ENCODE results near the gene PWWP2A.
"Not testable (repeated sequence)": the region's sequence is repeated elsewhere in the genome, so short reads cannot be mapped to it uniquely, and the experiment has no call there.

Gene PWWP2A

GRCh38 chr5:160075073-160075472, 44.2 kb downstream of the PWWP2A start:
- no peak for DNase-seq

- no peak for DNase-seq
Measured at GRCh38 chr5:160071916-160072315, 47.3 kb downstream of the PWWP2A start.

- DNase-seq, result no peak
Measured at GRCh38 chr5:160071516-160071915, 47.7 kb downstream of the PWWP2A start.

GRCh38 chr5:160069120-160069519, 50.1 kb downstream of the PWWP2A start:
- DNase-seq, result not testable (repeated sequence)

- no peak for DNase-seq
Measured at GRCh38 chr5:160064995-160065614, 54.1 kb downstream of the PWWP2A start.

GRCh38 chr5:160064417-160064810, 54.8 kb downstream of the PWWP2A start:
- DNase-seq, result no peak

- no peak for DNase-seq
Measured at GRCh38 chr5:160061770-160062169, 57.5 kb downstream of the PWWP2A start.

GRCh38 chr5:160060001-160060400, 59.2 kb downstream of the PWWP2A start:
- DNase-seq, result no peak

- no peak for DNase-seq
Measured at GRCh38 chr5:160057256-160057655, 62.0 kb downstream of the PWWP2A start.

- no peak for DNase-seq
Measured at GRCh38 chr5:160054831-160055230, 64.4 kb downstream of the PWWP2A start.

GRCh38 chr5:160054047-160054446, 65.2 kb downstream of the PWWP2A start:
- no peak for DNase-seq

GRCh38 chr5:160049099-160049498, 70.2 kb downstream of the PWWP2A start:
- no peak for DNase-seq

GRCh38 chr5:160048131-160048530, 71.1 kb downstream of the PWWP2A start:
- no peak for DNase-seq

- no peak for DNase-seq
Measured at GRCh38 chr5:160047423-160047822, 71.8 kb downstream of the PWWP2A start.

- DNase-seq, result no peak
Measured at GRCh38 chr5:160044967-160045366, 74.3 kb downstream of the PWWP2A start.

GRCh38 chr5:160044391-160044804, 74.9 kb downstream of the PWWP2A start:
- DNase-seq, result no peak

- no peak for DNase-seq
Measured at GRCh38 chr5:160042671-160043070, 76.6 kb downstream of the PWWP2A start.
